Activated naive CD4-positive, alpha-beta T cell treated with anti-CD3 and anti-CD28 coated beads, Interleukin-2, amount 50 U/mL, for 72 hours (primary cell): ENCODE data around the gene RAE1. TPM values are rescaled to one million over a fixed set of nuclear protein-coding genes. Genes with fewer than 3 reads are reported as not detected.
A peak's percentile ranks its signal among the peaks of the same experiment; 100 is the strongest.

ENCODE experiments used
- ATAC-seq, 2 donors: fragments of 150-1000 bp; cut with Tn5 transposase; 2 replicates each; pipeline ENCODE4 v1.10.0; 2021; ENCODE audit warnings: mild to moderate bottlenecking in 2 of 2, moderate library complexity in 2 of 2
- DNase-seq, 2 donors: peaks; one replicate each; pipeline ENCODE4 v3.0.0; 2021 to 2022; ENCODE audit warnings: low spot score in 2 of 2
- H3K27ac Mint-ChIP-seq, 2 donors: one replicate each; pipeline ENCODE4 v1.8.0; 2022; ENCODE audit warnings: mild to moderate bottlenecking in 2 of 2, mixed read lengths in 2 of 2
- H3K36me3 Mint-ChIP-seq, 2 donors: one replicate each; pipeline ENCODE4 v1.8.0; 2022; ENCODE audit warnings: mixed read lengths in 2 of 2
- H3K9me3 Mint-ChIP-seq, 2 donors: one replicate each; pipeline ENCODE4 v1.8.0; 2022; ENCODE audit warnings: mixed read lengths in 2 of 2
- total RNA-seq, 2 donors: library from RNA; stranded (reverse); gene quantifications; one replicate each; pipeline ENCODE4 v1.2.3, GENCODE V29; 2022

Gene RAE1
- total RNA-seq, 2 donors from 2014 or later, result 47.3 to 67.5 TPM

DNA sequence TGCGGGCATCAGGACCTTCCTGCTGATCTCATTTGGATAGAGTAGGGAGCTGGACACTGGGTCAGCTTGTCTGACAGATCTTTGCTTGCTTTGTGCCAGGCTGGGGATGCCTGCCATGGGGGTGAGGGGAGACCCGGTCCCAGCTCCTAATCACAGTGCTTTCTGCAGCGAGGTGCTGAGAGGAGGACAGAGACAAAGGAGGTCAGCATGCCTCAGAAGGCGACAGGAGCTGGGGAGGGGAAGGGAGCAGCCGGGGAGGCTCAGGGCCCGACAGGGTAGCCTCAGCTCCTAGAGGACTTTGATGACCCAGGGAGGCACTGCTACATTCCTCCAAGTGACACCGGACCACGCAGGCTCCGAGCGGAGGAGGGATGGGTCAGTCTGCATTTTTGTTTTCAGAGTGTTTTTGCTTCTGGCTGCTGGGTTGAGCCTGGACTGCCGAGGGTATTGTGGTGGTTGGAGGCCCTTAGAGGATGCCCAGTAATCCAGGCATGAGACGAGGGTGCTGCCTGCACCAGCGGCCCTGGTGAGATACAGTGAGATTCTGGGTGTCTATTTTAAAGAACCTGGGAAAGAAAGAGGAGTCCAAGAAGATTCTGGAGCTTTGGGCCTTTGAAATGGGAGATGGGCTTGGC lies 48.0 kb downstream of the RAE1 start:
- no peak for DNase-seq
- Mint-ChIP-seq H3K27ac (peak overlapping the region; percentile 87 to 98), H3K9me3 (no peaks in the 10 kb centered on the region), H3K36me3 (peaks cover 34 to 49% of the 10 kb centered on the region in 2 donors)
- no peak for ATAC-seq

DNA sequence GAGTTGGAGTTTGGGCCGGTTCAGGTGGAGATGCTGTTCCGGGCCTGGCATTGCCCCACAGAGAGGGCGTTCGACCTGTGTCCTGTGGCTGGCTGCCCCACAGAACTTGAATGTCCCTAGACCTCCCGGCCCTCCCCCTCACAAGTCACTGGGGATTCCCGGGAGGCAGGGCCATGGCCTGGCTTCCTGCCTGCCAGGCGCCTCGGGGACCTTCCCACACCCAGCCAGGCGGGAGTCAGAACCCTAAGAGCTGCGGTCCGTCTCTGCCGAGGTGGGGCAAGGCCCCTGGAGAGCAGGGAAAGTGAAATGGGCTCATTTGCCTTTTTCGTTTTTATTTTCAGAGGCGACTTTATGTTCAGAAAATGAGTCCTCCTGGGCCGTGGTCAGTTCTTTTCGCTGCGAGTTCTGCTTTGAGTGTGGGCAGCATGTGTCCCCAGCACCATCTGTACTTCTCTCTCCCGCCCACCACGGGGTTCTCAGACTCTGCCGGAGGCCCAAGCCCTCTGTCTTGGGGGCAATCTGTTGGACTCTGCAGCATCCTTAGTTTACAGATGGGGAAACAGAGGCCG lies 48.6 kb downstream of the RAE1 start:
- DNase-seq (peak; percentile 54 to 86), ATAC-seq (peak; percentile 33 to 77)
- H3K9me3 Mint-ChIP-seq, result no peaks in the 10 kb centered on the region
- H3K36me3 Mint-ChIP-seq, result peaks cover 28 to 43% of the 10 kb centered on the region in 2 donors
- H3K27ac Mint-ChIP-seq, result peak overlapping the region; percentile 87 to 98

DNA sequence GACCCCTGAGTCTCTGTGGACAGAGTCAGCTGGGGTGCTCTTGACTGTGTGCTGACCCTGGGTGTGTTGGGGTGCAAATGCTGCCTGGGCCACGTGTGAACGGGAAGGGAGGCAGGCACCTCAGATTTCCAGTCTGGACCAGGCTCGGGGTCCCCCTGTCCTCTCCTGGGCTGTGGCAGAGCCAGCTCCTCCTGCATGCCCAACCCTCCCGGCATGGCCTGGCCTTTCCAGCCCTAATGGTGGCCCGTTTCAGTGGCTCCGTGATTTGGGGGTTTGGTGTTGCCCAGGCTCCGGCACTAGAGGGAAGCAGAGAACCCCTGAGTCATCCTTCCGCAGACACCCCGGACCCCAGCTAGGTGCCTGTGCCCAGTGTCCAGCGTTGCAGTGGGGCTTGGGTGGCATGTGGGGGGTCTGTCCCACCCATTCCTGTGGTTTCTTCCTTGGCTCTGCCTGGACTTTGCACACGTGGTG lies 49.2 kb downstream of the RAE1 start:
- no peak for DNase-seq
- no peak for ATAC-seq
- peak overlapping the region; percentile 87 to 98 for H3K27ac Mint-ChIP-seq
- peaks cover 26 to 37% of the 10 kb centered on the region in 2 donors for H3K36me3 Mint-ChIP-seq
- H3K9me3 Mint-ChIP-seq, result no peaks in the 10 kb centered on the region

DNA sequence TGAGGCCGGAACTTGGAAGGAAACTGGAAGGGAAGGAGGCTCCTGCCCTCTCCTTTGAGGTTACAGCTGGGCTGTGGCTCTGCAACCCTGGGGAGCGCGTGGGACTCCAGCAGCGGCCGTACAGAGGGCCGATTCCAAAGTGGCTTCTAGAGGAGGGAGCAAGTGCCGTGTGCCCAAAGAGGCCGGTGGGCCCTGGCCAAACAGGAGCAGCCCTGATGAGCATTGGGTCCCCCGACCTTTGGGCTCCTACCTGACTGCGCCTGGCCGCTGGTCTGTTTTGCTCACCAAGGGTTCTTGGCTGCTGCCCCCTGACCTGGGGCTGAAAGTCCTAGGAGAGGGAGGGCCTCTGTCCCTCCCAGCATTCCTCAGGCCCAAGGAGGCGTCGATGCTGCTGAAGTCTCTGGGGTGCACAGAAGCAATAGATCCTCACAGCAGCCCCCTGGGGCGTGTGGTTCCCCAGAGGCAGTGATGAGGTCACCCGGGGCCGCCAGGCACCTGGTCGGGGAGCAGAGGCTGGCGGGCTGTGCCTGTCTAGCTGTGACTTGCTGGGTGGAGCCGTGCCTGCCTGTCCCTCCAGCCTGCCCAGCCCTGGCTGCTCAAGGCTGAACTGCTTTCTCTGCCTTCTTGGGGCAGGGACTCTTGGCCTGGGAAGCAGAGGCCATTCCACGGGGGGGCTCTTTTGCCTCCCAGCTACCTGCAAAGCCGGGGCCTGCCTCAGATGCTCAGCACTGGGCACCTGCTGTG lies 49.9 kb downstream of the RAE1 start:
- DNase-seq (no peak), ATAC-seq (no peak)
- H3K27ac Mint-ChIP-seq, result peak overlapping the region; percentile 87 to 98
- H3K36me3 Mint-ChIP-seq, result peaks cover 26 to 35% of the 10 kb centered on the region in 2 donors
- H3K9me3 Mint-ChIP-seq, result no peaks in the 10 kb centered on the region

DNA sequence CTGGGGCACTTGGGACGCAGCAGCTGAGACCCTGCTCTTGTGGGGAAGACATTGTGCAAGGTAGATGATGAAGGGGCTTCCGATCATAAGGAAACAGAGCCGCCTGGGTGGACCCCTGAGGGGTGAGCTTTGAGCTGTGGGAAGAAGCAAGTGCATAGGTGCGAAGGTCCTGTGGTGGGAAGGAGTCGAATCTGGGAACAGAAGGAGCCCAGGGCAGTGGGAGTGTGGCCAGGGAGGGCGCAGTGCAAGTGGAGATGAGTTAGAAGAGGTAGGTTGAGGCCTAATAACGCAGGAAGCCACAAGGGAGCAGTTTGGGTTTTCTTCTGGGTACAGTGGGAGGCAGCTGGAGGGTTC lies 50.5 kb downstream of the RAE1 start:
- ATAC-seq, result no peak
- H3K9me3 Mint-ChIP-seq, result no peaks in the 10 kb centered on the region
- peaks cover 26 to 35% of the 10 kb centered on the region in 2 donors for H3K36me3 Mint-ChIP-seq
- no peak for DNase-seq
- H3K27ac Mint-ChIP-seq, result peak overlapping the region; percentile 87 to 98

- Mint-ChIP-seq H3K9me3 (no peaks in the 10 kb centered on the region), H3K36me3 (peaks cover 25 to 32% of the 10 kb centered on the region in 2 donors), H3K27ac (peak overlapping the region; percentile 87 to 98)
- no peak for ATAC-seq
- DNase-seq, result no peak
Measured at GRCh38 chr20:57402206-57403125, 51.4 kb downstream of the RAE1 start.

DNA sequence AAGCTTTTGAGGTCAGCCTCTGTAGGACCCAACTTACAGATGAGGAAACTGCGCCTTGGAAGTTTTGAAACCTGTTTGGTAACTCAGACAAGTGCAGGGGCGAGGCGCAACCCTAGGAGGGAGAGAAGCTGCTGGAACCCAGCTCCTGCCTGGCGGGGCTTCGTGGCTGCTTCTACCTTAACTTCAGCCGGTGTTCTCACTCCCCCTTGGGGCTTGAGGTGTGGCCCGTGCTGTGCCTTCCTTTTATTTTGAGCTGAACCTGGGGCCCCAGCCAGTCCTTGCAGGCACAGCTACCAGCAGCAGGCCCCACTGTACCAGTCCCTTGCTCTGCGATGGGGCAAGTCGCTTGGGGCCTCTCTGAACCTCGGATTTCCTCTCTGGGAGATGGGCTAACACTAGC lies 52.2 kb downstream of the RAE1 start:
- ATAC-seq (no peak), DNase-seq (no peak)
- Mint-ChIP-seq H3K9me3 (no peaks in the 10 kb centered on the region), H3K27ac (peak overlapping the region; percentile 57 to 85), H3K36me3 (peaks cover 20 to 33% of the 10 kb centered on the region in 2 donors)

DNA sequence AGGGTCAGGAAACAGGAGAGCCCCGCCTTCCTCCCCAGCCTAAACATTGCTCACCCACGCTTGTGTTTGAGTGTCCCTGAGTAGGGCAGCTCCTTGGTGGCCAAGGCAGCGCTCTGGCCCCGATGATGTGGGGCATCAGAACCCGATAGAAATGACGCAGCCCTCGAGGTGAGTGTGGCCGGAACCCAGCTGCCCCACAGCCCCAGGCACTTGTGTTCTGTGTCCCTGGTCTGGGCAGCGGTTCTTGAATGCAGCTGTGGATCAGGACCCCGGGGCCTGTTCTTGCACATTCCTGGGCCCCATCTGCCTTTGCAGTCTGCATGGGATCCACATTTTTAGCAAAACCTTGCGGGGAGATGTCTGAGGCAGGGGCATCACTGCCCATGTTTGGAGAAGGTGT lies 53.0 kb downstream of the RAE1 start:
- Mint-ChIP-seq H3K9me3 (no peaks in the 10 kb centered on the region), H3K36me3 (peaks cover 15 to 28% of the 10 kb centered on the region in 2 donors)

DNA sequence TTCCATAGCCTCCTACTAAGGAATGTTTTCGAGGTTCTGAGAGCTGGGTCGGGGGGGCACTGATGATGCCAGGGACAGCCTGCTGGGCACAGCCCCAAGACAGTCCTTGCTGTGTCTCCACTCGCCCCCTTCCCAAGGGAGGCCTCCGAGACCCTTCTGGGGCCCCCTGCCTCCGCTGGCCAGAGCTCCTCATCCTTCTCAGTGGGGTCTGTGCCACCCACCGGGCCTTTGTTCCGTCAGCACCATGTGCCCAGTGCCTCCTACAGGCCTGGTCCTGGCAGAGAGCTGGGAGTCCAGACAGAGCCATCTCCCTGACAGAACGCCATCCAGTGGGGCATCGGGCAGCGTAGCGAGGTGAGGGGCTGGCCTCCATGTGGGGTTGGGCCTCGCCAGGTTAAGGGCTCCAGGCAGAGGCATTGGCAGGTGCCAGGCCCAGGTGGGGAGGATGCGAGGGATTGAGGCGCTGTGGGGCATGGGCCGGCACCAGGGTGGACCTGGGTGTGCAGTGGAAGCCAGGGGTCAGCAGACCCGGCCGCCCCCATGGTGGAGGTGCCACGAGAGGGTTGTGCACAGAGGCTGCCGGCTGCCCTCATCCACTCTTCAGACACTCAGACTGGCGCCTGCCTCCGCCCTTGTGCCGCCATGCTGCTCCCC lies 53.5 kb downstream of the RAE1 start:
- peaks cover 13 to 23% of the 10 kb centered on the region in 2 donors for H3K36me3 Mint-ChIP-seq
- H3K9me3 Mint-ChIP-seq, result no peaks in the 10 kb centered on the region
- DNase-seq (no peak), ATAC-seq (no peak)
- peak overlapping the region in 1 of 2 donors; percentile 36 for H3K27ac Mint-ChIP-seq

More for the DNA sequence above, 53.0 kb downstream of the RAE1 start:
- no peak overlapping the region for H3K27ac Mint-ChIP-seq
- DNase-seq (no peak), ATAC-seq (no peak)

DNA sequence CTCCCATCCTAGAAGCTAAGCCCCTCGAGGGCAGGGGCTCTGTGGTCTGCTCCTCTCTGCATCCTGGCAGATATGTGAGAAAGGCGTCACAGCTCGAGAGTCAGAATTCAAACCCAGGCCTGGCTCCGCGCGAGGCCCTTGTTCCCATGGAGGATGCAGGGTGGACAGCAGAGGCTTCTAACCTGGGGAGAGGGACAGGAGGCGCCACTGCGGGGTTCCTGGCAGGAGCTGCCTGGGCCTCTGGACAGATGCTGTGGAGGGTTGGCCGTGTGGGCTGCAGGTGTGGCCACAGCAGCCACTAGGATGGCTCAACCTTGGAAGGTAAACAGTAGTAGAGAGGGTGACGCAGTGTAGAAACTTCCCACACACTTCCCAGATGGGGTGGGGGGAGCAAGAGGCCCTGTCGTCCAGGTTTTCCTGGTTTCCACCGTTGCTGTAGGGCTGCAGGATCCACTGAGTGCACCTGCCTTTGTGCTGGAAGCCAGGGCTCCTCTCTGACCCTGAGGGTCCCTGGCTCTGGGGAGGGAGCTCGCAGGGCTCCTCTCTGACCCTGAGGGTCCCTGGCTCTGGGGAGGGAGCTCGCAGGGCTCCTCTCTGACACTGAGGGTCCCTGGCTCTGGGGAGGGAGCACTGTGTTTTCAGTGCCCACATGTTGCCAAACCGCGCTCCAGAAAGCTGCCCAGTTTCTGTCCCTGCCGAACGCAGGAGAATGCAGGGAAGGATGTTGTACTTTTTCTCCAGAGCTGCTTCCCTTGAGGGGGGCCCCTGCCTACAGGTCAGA lies 54.4 kb downstream of the RAE1 start:
- Mint-ChIP-seq H3K27ac (peak overlapping the region in 1 of 2 donors; percentile 77), H3K36me3 (peaks cover 12 to 23% of the 10 kb centered on the region in 2 donors), H3K9me3 (no peaks in the 10 kb centered on the region)
- ATAC-seq (no peak), DNase-seq (no peak)

GRCh38 chr20:57407541-57407956 lies 56.5 kb downstream of the RAE1 start:
- no peak for ATAC-seq
- H3K27ac Mint-ChIP-seq, result no peak overlapping the region
- H3K9me3 Mint-ChIP-seq, result no peaks in the 10 kb centered on the region
- DNase-seq, result no peak
- peaks cover 0 to 11% of the 10 kb centered on the region in 2 donors for H3K36me3 Mint-ChIP-seq

DNA sequence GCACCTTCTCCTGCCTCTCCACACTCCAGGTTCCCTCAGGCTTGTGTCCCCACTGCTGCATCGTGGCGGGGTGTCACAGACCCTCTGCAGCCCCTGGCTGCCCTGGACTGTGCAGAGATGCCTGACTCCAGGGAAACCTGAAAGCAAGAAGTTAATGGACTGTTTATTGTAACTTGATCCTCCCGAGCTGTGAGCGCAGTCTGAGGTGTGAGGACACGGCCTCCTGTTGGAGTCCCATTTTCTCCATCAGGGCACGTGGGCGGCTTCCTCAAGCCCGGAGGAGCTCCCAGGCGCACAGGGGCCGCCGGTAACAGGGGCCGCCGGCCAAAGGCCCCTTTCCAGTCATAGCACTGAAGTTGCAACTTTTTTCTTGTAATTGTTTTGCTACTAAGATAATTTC lies 57.1 kb downstream of the RAE1 start:
- Mint-ChIP-seq H3K27ac (no peak overlapping the region), H3K36me3 (peaks cover 0 to 7% of the 10 kb centered on the region in 2 donors), H3K9me3 (no peaks in the 10 kb centered on the region)
- ATAC-seq (no peak), DNase-seq (no peak)

GRCh38 chr20:57408536-57409233 lies 57.6 kb downstream of the RAE1 start:
- H3K9me3 Mint-ChIP-seq, result no peaks in the 10 kb centered on the region
- DNase-seq (no peak), ATAC-seq (no peak)
- no peak overlapping the region for H3K27ac Mint-ChIP-seq
- H3K36me3 Mint-ChIP-seq, result peaks cover 0 to 7% of the 10 kb centered on the region in 2 donors

DNA sequence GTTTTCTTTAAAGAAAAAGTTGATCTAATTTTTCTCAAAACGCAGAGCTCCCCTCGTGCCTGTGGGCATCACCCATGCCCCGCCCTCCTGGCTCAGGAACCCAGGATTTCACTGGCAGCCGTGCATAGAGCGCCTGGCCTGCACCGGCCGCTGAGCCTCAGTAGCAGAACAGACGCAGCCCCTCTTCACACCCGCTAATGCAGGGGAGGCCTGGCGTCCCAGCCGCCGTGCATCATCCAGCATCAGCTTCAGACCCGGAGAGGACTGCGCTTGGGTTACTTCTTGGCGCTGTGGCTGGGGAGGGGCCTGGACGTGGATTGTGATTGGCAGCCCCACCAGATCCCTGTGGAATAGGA lies 58.2 kb downstream of the RAE1 start:
- no peak for ATAC-seq
- no peak for DNase-seq
- Mint-ChIP-seq H3K36me3 (peaks cover 0 to 7% of the 10 kb centered on the region in 2 donors), H3K27ac (no peak overlapping the region), H3K9me3 (no peaks in the 10 kb centered on the region)
